Adipocyte (in vitro differentiated cells): Measurements from ENCODE around the gene WFDC5.
A peak's percentile ranks its signal among the peaks of the same experiment; 100 is the strongest.

Experiments used
- DNase-seq: peaks from one replicate; pipeline ENCODE4 v3.0.0-alpha.2; 2015; ENCODE audit warnings: low read depth
- H3K27me3 ChIP-seq: replicated peaks from 2 replicates; pipeline ENCODE4 v1.7.0; 2013; ENCODE audit warnings: mild to moderate bottlenecking, low read length, moderate library complexity; ENCODE audit not compliant: control insufficient read depth, insufficient read depth
- H3K36me3 ChIP-seq: 2 replicates; pipeline ENCODE4 v1.7.0; 2013; ENCODE audit warnings: low read length, mild to moderate bottlenecking, moderate library complexity; ENCODE audit not compliant: control insufficient read depth, insufficient read depth, severe bottlenecking
- H3K4me1 ChIP-seq: 2 replicates; pipeline ENCODE4 v1.7.0; 2013; ENCODE audit warnings: mild to moderate bottlenecking, low read length, moderate library complexity; ENCODE audit not compliant: control insufficient read depth, insufficient read depth
- H3K4me3 ChIP-seq: 2 replicates; pipeline ENCODE4 v1.7.0; 2013; ENCODE audit warnings: mild to moderate bottlenecking, low read length, moderate library complexity
- H3K9ac ChIP-seq: 2 replicates; pipeline ENCODE4 v1.7.0; 2013; ENCODE audit warnings: mild to moderate bottlenecking, low read length, moderate library complexity
- H3K9me3 ChIP-seq: 2 replicates; pipeline ENCODE4 v1.7.0; 2013; ENCODE audit warnings: mild to moderate bottlenecking, low read length, moderate library complexity; ENCODE audit not compliant: control insufficient read depth

WFDC5 gene

DNA sequence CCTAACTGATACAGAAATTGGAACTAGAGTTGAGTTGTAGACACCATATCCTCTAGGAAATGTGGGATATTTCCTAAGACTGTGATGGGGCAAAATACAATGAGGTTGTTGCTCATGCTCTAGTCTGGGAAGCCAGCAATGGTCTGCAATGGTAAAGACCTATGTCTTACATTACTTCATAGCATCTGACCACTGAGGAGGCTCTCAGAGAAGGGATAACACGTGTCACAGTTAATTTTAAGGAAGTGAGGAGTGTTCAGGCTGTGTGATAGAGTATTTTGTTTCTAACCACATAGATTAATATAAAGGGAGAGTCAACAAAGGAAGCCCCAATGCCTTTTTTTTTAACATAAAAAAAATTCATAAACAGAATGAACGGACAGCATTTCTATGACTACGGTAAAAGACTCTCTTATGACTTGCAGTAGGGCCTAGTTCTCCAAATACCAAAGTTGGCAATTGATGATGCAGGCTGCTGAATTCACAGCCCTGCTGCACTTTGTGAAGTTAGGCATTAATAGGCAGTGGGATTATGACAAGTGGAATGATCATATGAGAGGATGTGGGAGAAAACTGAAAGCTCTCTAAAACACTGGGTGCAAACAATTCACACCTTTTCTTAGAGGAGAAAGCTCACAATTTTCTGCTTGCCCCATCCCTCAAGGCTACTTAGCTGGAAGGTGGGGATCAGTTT lies 27.7 kb downstream of the WFDC5 start:
- Histone ChIP-seq H3K27me3 (no peaks in the 10 kb centered on the region), H3K4me3 (no peak overlapping the region), H3K9me3 (no peaks in the 10 kb centered on the region), H3K36me3 (no peaks in the 10 kb centered on the region), H3K9ac (no peak overlapping the region), H3K4me1 (peaks cover 11% of the 10 kb centered on the region)
- peak; percentile 7 for DNase-seq

GRCh38 chr20:45085867-45086266 lies 29.1 kb downstream of the WFDC5 start:
- Histone ChIP-seq H3K9ac (no peak overlapping the region), H3K4me3 (no peak overlapping the region), H3K9me3 (no peaks in the 10 kb centered on the region), H3K27me3 (no peaks in the 10 kb centered on the region), H3K36me3 (peaks cover 9% of the 10 kb centered on the region), H3K4me1 (peaks cover 11% of the 10 kb centered on the region)
- no peak for DNase-seq

GRCh38 chr20:45085289-45085688 lies 29.7 kb downstream of the WFDC5 start:
- H3K36me3 ChIP-seq: peaks cover 14% of the 10 kb centered on the region
- no peak for DNase-seq
- no peak overlapping the region for H3K9ac ChIP-seq
- no peak overlapping the region for H3K4me3 ChIP-seq
- H3K27me3 ChIP-seq: no peaks in the 10 kb centered on the region
- no peaks in the 10 kb centered on the region for H3K9me3 ChIP-seq
- H3K4me1 ChIP-seq: peaks cover 11% of the 10 kb centered on the region

DNA sequence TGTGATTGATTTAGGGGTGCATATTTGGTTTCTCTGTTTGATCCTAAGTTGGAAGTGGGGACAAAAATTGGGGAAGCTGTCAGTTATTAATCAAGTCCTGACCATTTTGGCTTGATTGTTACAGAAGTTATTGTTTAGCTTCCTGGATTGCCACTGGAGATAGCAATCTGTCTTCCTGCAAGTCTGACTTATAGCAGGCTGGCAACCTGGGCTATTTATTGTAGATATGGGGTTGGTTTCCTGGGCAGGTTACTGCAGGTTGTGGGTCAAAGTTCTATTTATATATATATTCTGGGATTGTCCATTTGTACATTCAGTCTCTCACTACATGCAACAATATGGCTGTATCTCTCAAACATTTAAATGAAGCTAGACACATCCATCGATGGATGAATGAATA lies 31.8 kb downstream of the WFDC5 start:
- no peak overlapping the region for H3K4me3 ChIP-seq
- no peaks in the 10 kb centered on the region for H3K9me3 ChIP-seq
- no peak overlapping the region for H3K9ac ChIP-seq
- H3K4me1 ChIP-seq: peaks cover 9% of the 10 kb centered on the region
- peaks cover 16% of the 10 kb centered on the region for H3K36me3 ChIP-seq
- H3K27me3 ChIP-seq: no peaks in the 10 kb centered on the region
- no peak for DNase-seq

DNA sequence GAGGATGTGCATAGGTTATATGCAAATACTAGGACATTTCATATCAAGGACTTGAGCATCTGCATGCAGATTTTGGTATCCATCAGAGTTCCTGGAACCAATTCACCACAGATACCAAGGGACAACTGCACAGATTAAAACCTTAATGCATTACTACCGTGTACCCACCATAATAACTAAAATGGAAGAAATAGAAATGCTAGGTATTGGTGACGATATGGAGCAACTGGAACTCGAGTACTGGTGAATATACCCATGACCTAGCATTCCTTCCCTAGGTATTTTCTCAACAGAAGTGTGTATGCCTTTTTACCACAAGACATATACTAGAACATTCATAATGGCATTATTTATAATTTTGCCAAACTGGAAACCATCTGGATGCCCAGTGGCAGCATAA lies 32.5 kb downstream of the WFDC5 start:
- peaks cover 5% of the 10 kb centered on the region for H3K4me1 ChIP-seq
- no peak for DNase-seq
- H3K36me3 ChIP-seq: peaks cover 16% of the 10 kb centered on the region
- H3K27me3 ChIP-seq: no peaks in the 10 kb centered on the region
- no peaks in the 10 kb centered on the region for H3K9me3 ChIP-seq
- no peak overlapping the region for H3K9ac ChIP-seq
- no peak overlapping the region for H3K4me3 ChIP-seq

GRCh38 chr20:45080867-45081624 lies 33.9 kb downstream of the WFDC5 start:
- peak; percentile 38 for DNase-seq
- Histone ChIP-seq H3K9me3 (no peaks in the 10 kb centered on the region), H3K4me3 (no peak overlapping the region), H3K27me3 (no peaks in the 10 kb centered on the region), H3K4me1 (peaks cover 3% of the 10 kb centered on the region), H3K36me3 (peaks cover 22% of the 10 kb centered on the region), H3K9ac (no peak overlapping the region)

DNA sequence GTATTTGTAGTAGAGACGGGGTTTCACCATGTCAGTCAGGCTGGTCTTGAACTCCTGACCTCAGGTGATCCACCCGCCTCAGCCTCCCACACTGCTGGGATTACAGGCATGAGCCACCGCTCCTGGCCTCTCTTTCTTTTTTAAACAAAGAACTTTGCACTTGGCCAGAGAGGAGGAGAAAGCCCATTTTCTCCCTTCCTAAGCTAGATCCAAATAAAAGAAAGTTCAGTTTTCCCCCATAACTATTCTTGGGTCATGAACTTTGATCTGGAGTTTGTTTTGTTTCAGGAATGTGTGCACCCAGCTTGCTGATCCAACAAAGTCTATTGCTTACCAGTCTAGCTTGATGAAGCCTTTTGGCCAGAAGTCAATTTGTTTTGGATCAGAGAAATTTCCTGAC lies 37.4 kb downstream of the WFDC5 start:
- Histone ChIP-seq H3K9me3 (no peaks in the 10 kb centered on the region), H3K4me3 (no peak overlapping the region), H3K4me1 (peaks cover 3% of the 10 kb centered on the region), H3K36me3 (peaks cover 33% of the 10 kb centered on the region), H3K9ac (no peak overlapping the region), H3K27me3 (no peaks in the 10 kb centered on the region)
- DNase-seq: no peak

- Histone ChIP-seq H3K9me3 (no peaks in the 10 kb centered on the region), H3K4me3 (no peak overlapping the region), H3K4me1 (peaks cover 9% of the 10 kb centered on the region), H3K27me3 (no peaks in the 10 kb centered on the region), H3K9ac (no peak overlapping the region), H3K36me3 (peaks cover 16% of the 10 kb centered on the region)
- DNase-seq: no peak
These were observed 41.8 kb downstream of the WFDC5 start for GRCh38 chr20:45073221-45073620.

- no peak overlapping the region for H3K9ac ChIP-seq
- H3K36me3 ChIP-seq: peaks cover 16% of the 10 kb centered on the region
- H3K4me3 ChIP-seq: no peak overlapping the region
These were observed 42.9 kb downstream of the WFDC5 start for GRCh38 chr20:45072066-45072465.

DNA sequence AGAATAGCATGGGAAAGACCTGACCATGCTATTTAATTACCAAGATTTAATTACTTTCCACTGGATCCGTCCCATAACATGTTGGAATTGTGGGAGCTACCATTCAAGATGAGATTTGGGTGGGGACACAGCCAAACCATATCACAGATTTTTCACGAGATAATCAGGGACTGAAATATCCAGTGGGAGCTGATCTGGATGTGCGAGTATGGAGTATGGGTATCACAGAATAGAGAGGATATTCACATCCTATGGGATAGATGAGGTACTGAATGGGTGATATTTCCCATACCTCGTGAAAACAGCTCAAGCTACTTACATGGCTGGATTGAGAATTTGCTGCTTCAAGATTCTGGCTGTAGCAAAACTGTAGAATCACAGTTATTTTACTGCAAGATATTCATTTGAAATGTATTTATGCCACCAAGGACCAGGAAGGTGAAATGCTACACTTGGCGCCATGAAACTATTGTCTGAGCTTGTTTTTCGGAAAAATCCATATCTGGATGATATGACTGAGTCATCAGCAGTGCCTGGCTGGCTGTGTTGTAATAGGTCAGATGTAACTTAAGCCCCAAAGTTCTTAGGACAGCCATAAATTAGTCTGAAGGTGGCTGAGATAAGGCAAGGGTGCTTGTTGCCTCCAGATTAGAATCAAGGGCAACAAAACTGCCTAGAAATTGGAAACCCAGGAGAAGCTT lies 43.9 kb downstream of the WFDC5 start:
- Histone ChIP-seq H3K4me1 (peaks cover 22% of the 10 kb centered on the region), H3K4me3 (no peak overlapping the region), H3K36me3 (peaks cover 10% of the 10 kb centered on the region), H3K9ac (no peak overlapping the region), H3K27me3 (no peaks in the 10 kb centered on the region), H3K9me3 (no peaks in the 10 kb centered on the region)
- peak; percentile 51 for DNase-seq

More at GRCh38 chr20:45072066-45072465, 42.9 kb downstream of the WFDC5 start:
- Histone ChIP-seq H3K27me3 (no peaks in the 10 kb centered on the region), H3K9me3 (no peaks in the 10 kb centered on the region), H3K4me1 (peaks cover 12% of the 10 kb centered on the region)
- no peak for DNase-seq

GRCh38 chr20:45069261-45069660 lies 45.7 kb downstream of the WFDC5 start:
- Histone ChIP-seq H3K27me3 (no peaks in the 10 kb centered on the region), H3K9me3 (no peaks in the 10 kb centered on the region), H3K9ac (no peak overlapping the region), H3K4me3 (no peak overlapping the region), H3K4me1 (peaks cover 27% of the 10 kb centered on the region), H3K36me3 (no peaks in the 10 kb centered on the region)
- DNase-seq: no peak
